ENCODE measurements around the gene CFAP74. TPM values are rescaled to one million over a fixed set of nuclear protein-coding genes. Genes with fewer than 3 reads are reported as not detected.

CFAP74 gene
- total and polyA plus RNA-seq, 9 of the 15 experiments (the other 6 are each of a cell fraction or from before 2014, with no cell fraction given) = 0.03 to 0.15 (median 0.05) TPM; not detected in 6

- TF ChIP-seq ZBTB5 (IDR thresholded peaks at IDR 0.05) (no peak), ZNF121 (CRISPR knock-in tag; conservative IDR thresholded peaks at IDR 0.05) (no peak), TAF15 (IDR thresholded peaks at IDR 0.05; ENCODE audit: low read depth, low read length) (no peak), ARID1B (IDR thresholded peaks at IDR 0.05) (no peak), ZNF253 (CRISPR knock-in tag; conservative IDR thresholded peaks at IDR 0.05) (no peak), ZKSCAN3 (CRISPR knock-in tag; IDR thresholded peaks at IDR 0.05) (no peak), ZBTB49 (CRISPR knock-in tag; IDR thresholded peaks at IDR 0.05; ENCODE audit: borderline replicate concordance) (no peak), ZNF146 (CRISPR knock-in tag; IDR thresholded peaks at IDR 0.05; ENCODE audit: unreplicated experiment) (no peak)
Measured at GRCh38 chr1:1928231-1929101, 75.1 kb downstream of the CFAP74 start (continued).
